Upper lobe of left lung (tissue), 4 donors: ENCODE measurements around the gene SRP68.
"Not testable (repeated sequence)": the region's sequence is repeated elsewhere in the genome, so short reads cannot be mapped to it uniquely, and the experiment has no call there.

Experiments
- CTCF ChIP-seq, 6 experiments: fragments of 450-650 bp in 4 of 6; fragments of 200-600 bp in 2 of 6; sonication (generic) in 2 of 6; IDR thresholded peaks; one replicate each; pipeline ENCODE4 v1.5.1; 2016 to 2019; ENCODE audit warnings: antibody characterized with exemption in 6 of 6
- EP300 ChIP-seq, 4 donors: sonication (generic); formaldehyde crosslinking; IDR thresholded peaks; one replicate each; pipeline ENCODE4 v1.5.1; 2017; ENCODE audit warnings: antibody characterized with exemption in 4 of 4, control low read depth in 2 of 4
- POLR2A ChIP-seq, 4 donors: fragments of 450-650 bp; IDR thresholded peaks; one replicate each; pipeline ENCODE4 v1.5.1; 2016 to 2017; ENCODE audit warnings: antibody characterized with exemption in 4 of 4, mild to moderate bottlenecking in 2 of 4

GRCh38 chr17:76058264-76058663, 14.1 kb downstream of the SRP68 start:
- not testable (repeated sequence) for TF ChIP-seq CTCF, POLR2A, EP300 (IDR thresholded peaks at IDR 0.05)
